DND-41 (cell line): ENCODE measurements around the gene DHCR24.

Source experiments
- CTCF ChIP-seq: IDR thresholded peaks from 2 replicates; pipeline ENCODE4 v1.5.1; 2012; ENCODE audit warnings: borderline replicate concordance, low read length, moderate library complexity, mild to moderate bottlenecking; ENCODE audit not compliant: poor library complexity, severe bottlenecking; ENCODE audit errors: extremely low read depth
- EZH2 ChIP-seq: IDR thresholded peaks from 3 replicates; pipeline ENCODE4 v1.6.1; 2012; ENCODE audit warnings: borderline replicate concordance, low read depth, mild to moderate bottlenecking, moderate library complexity, low read length, inconsistent platforms; ENCODE audit not compliant: severe bottlenecking

GRCh38 chr1:54904476-54905048, 17.6 kb upstream of the DHCR24 start:
- TF ChIP-seq CTCF (no peak), EZH2 (no peak)
